NCI-H774 (cell line): Measurements from ENCODE around the gene STARD9.
"Not testable (repeated sequence)": the region's sequence is repeated elsewhere in the genome, so short reads cannot be mapped to it uniquely, and the experiment has no call there.

Source experiments
- DNase-seq: peaks from one replicate; lab custom pipeline; 2025; lab: John Stamatoyannopoulos, UW

Gene STARD9

DNA sequence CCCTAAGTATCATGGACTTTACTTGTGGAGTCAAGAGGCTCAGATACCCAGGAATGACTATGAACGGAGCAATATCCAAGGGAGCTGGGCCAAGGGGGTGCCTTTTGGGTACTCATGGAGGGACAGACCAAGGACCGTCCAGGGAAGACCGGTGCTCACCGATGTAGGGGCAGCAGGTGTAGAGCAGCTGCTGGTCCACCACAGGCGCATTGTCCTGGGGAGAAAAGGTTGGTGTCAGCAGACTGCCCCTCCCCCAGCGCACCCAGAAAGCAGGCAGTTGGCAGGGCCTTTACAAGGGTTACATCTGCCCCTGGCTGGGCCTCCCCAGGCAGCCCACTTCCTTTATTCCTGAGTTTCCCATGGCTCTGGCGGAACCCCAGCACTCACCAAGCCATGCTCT, 154.0 kb downstream of the STARD9 start:
- DNase-seq, result no peak

GRCh38 chr15:42730135-42730534, 154.7 kb downstream of the STARD9 start:
- DNase-seq, result no peak

GRCh38 chr15:42730536-42730935, 155.1 kb downstream of the STARD9 start:
- no peak for DNase-seq

- no peak for DNase-seq
Measured at GRCh38 chr15:42731461-42731860, 156.1 kb downstream of the STARD9 start.

DNA sequence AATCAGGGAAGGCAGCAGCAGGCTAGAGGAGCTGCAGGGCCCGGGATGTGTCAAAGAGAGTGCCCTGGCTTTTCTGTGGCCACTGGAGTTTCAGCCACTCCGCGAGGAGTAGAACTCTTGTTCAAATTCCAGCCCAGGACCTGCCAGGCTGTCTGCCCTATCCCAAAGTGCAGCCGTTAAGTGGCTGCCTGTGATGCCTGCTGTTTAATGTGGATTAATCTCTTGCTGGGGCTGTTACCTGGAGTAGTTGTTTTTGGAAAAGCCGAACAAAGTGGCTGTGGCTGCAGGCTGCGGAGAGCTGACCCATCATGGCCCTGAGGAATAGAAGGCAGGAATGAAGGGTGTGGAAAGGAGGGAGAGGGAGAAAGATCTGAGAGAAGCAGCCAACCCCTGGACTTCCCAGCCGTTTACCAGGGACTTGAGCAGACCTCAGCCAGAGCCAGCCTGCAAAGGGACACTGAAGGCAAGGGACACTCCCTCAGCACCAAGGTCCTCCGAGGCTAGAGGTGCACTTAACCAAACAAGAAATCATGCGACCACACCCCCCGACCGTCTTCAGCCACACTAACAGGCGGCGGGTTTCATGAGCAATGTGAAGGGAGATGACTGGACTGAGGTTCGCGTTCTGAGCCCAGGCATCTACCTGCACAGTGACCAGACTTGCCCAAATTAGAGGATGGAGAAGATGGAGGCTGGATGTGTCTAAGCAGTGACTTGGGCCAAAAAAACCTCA, 156.9 kb downstream of the STARD9 start:
- DNase-seq, result no peak

DNA sequence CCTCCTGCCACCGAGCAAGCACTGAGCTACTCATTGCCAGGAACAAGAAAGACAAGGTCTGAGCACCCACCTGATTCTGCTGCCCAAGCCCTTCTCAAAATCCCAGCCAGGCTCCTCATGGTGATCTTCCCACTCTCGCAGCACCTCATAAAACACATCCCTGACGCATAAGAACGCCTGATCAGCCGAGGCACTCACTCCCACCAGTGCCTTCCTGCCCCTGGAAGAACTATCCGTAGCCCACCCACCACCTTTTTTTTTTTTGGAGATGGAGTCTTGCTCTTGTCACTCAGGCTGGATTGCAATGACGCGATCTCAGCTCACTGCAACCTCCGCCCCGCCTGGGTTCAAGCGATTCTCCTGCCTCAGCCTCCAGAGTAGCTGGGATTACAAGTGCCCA, 157.6 kb downstream of the STARD9 start:
- DNase-seq, result no peak

GRCh38 chr15:42734076-42734672, 158.8 kb downstream of the STARD9 start:
- DNase-seq, result no peak

DNA sequence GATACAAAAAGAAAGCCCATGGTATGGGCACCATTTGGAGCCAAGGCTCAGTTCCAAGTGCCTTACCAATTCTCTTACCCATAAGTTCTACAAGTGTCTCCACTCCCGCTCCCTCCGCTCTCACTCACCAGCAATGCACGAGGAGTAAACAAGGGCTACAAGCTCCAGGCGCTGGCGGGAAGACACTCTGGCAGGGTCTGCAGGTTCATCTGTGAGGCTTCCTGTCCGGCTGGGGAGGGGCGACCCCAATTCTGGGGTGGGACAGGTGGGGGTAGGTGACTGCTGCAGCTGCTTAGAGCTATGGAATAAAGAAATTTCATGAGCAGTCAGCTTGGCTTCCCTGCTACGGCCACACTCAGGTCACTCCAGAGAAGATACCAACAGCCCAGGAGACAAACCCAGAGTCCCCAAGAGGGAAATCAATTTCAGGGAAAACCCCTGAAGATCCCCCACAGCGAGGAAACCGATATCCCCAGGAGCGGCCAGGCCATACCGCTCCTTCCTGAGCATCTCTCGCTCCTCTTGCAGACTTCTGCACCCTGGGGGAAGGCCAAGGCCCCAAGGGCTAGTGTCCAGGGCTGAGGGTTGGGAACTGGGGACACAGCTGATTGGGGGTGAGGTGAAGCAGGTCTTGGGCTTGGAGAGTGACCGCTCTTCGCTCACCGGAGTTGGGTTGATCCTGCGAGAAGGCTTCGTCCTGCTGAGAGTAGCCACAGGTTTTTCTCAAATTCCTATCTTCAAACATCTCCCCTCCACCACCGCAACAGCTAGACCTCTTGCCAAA, 160.2 kb downstream of the STARD9 start:
- DNase-seq, result no peak

DNA sequence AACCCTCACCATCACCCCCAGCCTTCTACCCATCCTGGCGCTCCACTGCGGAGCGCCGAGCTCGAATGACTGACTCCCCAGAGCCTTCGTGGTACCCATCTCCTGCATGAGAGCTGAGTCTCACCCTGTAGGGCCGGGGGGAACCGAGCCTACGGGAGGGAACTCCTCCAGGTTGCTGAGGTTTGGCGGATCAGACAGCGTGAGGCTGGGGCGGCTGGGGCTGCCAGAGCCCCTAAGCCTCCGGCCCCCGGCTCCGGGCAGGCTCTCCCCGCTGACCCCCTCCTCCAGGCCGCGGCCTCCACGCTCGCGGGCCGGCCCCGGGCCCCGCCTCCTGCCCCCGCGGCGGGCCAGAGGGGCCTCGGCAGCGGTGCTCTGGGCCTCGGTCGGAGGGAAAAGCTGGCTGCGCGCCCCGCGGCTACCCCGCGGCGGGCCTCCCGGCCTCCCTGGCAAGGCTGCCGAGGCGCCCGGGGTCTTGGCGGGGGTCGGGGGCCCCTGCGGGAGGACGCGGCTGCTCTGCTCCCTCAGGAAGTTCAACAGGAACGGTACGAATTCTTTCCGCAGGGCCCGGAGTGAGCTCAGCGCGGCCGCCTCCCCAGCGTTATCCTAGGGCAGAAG, 160.9 kb downstream of the STARD9 start:
- DNase-seq, result no peak

- peak; percentile 82 for DNase-seq
Measured at GRCh38 chr15:42736793-42737528, 161.6 kb downstream of the STARD9 start, which contains the start of gene CDAN1. Gene CDAN1, minus strand, starts transcription at chr15:42737128. Its CDS starts 26 bp downstream, at chr15:42737102.

GRCh38 chr15:42737529-42738328, 162.3 kb downstream of the STARD9 start:
- DNase-seq, result no peak

DNA sequence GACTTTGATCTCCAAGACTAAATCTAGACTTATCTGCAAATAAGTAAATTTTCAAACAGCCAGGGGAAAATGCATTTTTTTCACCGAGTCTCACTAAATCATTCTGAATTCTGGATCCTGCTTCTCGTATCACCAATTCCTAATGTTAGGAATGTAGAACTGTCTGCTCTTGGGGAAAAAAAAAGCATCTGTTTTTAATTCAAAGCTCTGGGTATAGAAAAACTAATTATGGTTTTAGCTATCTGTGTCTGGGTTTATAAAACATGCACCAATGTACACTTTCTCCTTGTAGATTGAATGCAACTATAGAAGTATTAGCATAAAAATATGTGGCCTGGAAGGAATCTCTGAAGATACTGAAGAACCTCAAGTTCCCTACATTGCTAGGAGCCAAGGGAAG, 166.3 kb downstream of the STARD9 start:
- no peak for DNase-seq

DNA sequence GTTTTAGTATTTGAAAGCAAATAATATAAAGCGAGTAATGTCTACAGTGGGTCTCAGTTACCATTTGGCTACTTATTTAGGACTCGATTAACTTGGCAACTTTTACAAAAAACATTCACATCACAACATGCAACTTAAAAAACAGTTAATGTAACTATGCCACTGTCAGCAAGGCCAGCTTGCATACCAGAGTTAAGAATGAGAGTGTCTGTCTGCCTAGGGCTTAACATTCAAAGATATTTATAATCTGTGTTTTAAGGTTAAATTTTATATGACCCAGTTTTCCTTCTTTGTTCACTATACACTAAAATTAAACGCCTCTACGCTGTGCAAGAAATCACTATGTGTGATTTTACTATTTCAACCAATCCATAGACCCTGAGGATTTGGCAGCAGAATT, 166.7 kb downstream of the STARD9 start:
- DNase-seq, result no peak

- no peak for DNase-seq
Measured at GRCh38 chr15:42744195-42744594, 168.8 kb downstream of the STARD9 start.

GRCh38 chr15:42749266-42749665, 173.9 kb downstream of the STARD9 start:
- DNase-seq, result no peak

- no peak for DNase-seq
Measured at GRCh38 chr15:42750306-42750705, 174.9 kb downstream of the STARD9 start.

DNA sequence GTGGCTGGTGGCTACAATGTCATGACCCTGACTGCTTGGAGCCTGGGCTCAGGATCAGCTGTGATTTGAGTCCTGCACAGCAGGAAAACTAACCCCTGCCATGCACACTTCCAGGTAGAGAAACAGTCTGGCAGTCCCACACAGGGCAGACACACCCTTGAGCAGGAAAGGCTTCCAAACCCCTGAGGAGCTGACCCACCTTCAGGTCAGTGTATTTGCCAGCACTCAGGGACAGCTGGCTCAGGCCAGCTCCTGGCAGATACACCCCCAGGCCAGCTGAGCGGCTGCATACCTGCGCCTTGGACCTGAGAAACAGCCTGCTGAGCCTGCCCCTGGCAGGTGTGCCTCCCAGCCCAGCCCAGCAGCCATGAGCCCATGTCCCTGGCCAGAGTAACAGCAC, 183.7 kb downstream of the STARD9 start:
- no peak for DNase-seq

DNA sequence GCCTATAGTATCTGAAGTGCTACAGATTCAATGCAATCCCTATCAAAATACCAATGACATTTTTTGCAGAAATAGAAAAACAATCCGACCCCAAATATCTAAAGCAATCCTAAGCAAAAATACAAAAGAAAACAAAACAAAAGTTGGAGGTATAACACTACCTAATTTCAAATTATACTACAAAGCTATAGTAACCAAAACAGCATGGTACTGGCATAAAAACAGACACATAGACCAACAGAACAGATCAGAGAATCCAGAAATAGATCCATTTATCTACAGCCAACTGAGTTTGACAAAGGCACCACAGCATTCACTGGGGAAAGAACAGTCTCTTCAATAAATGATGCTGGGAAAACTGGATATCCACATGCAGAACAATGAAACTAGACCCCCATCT, 185.4 kb downstream of the STARD9 start:
- no peak for DNase-seq

- not testable (repeated sequence) for DNase-seq
Measured at GRCh38 chr15:42761813-42762212, 186.4 kb downstream of the STARD9 start.

DNA sequence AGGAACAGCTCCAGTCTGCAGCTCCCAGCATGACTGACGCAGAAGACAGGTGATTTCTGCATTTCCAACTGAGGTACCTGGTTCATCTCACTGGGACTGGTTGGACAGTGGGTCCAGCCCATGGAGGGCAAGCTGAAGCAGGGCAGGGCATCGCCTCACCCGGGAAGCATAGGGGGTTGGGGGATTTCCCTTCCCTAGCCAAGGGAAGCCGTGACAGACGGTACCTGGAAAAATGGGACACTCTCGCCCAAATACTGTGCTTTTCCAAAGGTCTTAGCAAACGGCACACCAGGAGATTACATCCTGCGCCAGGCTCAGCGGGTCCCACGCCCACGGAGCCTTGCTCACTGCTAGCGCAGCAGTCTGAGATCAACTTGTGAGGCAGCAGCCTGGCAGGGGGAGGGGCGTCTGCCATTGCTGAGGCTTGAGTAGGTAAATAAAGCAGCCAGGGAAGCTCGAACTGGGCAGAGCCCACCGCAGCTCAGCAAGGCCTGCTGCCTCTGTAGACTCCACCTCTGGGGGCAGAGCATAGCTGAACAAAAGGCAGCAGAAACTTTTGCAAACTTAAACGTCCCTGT, 188.8 kb downstream of the STARD9 start:
- DNase-seq, result not testable (repeated sequence)

DNA sequence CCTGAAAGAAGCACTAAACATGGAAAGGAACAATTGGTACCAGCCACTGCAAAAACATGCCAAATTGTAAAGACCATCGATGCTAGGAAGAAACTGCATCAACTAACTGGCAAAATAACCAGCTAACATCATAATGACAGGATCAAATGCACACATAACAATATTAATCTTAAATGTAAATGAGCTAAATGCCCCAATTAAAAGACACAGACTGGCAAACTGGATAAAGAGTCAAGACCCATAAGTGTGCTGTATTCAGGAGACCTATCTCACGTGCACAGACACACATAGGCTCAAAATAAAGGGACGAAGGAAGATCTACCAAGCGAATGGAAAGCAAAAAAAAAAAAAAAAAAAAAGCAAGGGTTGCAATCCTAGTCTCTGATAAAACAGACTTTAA, 190.7 kb downstream of the STARD9 start:
- DNase-seq, result not testable (repeated sequence)
